CD4-positive, alpha-beta T cell (primary cell): ENCODE results near the gene GGTA1. TPM values are rescaled to one million over a fixed set of nuclear protein-coding genes. Genes with fewer than 3 reads are reported as not detected.

Source experiments
- ATAC-seq: fragments of 200-7000 bp; cut with Tn5 transposase; one replicate; pipeline ENCODE4 v1.10.0; 2022; ENCODE audit warnings: mild to moderate bottlenecking; ENCODE audit not compliant: poor library complexity
- CTCF ChIA-PET: fragments of 350-600 bp; sonication (Branson Sonifier 250); formaldehyde crosslinking; loops from one replicate; lab custom pipeline; 2021; ENCODE audit warnings: antibody characterized with exemption, inconsistent platforms; lab: Charles Lee
- POLR2A ChIA-PET: fragments of 350-600 bp; sonication (Branson Sonifier 250); formaldehyde crosslinking; loops from one replicate; lab custom pipeline; 2021; ENCODE audit warnings: antibody characterized with exemption, inconsistent platforms; lab: Charles Lee
- DNase-seq, 14 experiments: peaks; one replicate each; pipeline ENCODE4 v3.0.0-alpha.2; 2013 to 2020; ENCODE audit warnings: mixed read lengths in 2 of 14
- H3K27ac ChIP-seq, 2 donors: one replicate each; pipeline versions ENCODE4 v1.5.1 to v1.7.0; 2013; ENCODE audit warnings: low read length in 2 of 2, low read depth in 1 of 2, mild to moderate bottlenecking in 1 of 2
- H3K27me3 ChIP-seq, 2 experiments: 1 replicate in 1 of 2; 2 replicates in 1 of 2; pipeline versions ENCODE4 v1.6.1 to v1.7.0; 2013; ENCODE audit warnings: low read length in 2 of 2, control low read depth in 1 of 2, mild to moderate bottlenecking in 1 of 2, moderate library complexity in 1 of 2; ENCODE audit not compliant: insufficient read depth in 2 of 2, control insufficient read depth in 1 of 2
- H3K36me3 ChIP-seq: one replicate; pipeline ENCODE4 v1.6.1; 2013; ENCODE audit warnings: low read length, control low read depth; ENCODE audit not compliant: insufficient read depth
- H3K4me1 ChIP-seq: one replicate; pipeline ENCODE4 v1.6.1; 2013; ENCODE audit warnings: low read length, control low read depth; ENCODE audit not compliant: insufficient read depth
- H3K4me3 ChIP-seq: one replicate; pipeline ENCODE4 v1.5.1; 2013; ENCODE audit warnings: mild to moderate bottlenecking, low read length, moderate library complexity
- H3K9me3 ChIP-seq, 2 experiments: 1 replicate in 1 of 2; 2 replicates in 1 of 2; pipeline versions ENCODE4 v1.6.1 to v1.7.0; 2013; ENCODE audit warnings: low read length in 2 of 2, mild to moderate bottlenecking in 2 of 2, control low read depth in 1 of 2, moderate library complexity in 1 of 2; ENCODE audit not compliant: control insufficient read depth in 1 of 2, insufficient read depth in 1 of 2
- H3K27ac Mint-ChIP-seq: one replicate; pipeline ENCODE4 v1.8.0; 2020; ENCODE audit warnings: mixed read lengths
- H3K27me3 Mint-ChIP-seq: one replicate; pipeline ENCODE4 v1.8.0; 2021; ENCODE audit warnings: mixed read lengths
- H3K36me3 Mint-ChIP-seq: one replicate; pipeline ENCODE4 v1.8.0; 2021; ENCODE audit warnings: low read depth, mixed read lengths
- H3K4me1 Mint-ChIP-seq: one replicate; pipeline ENCODE4 v1.8.0; 2021; ENCODE audit warnings: low read depth, mixed read lengths
- H3K4me3 Mint-ChIP-seq: one replicate; pipeline ENCODE4 v1.8.0; 2020; ENCODE audit warnings: mild to moderate bottlenecking, mixed read lengths
- H3K9me3 Mint-ChIP-seq: one replicate; pipeline ENCODE4 v1.8.0; 2020; ENCODE audit warnings: mixed read lengths
- CTCF ChIP-seq: fragments of 200-600 bp; IDR thresholded peaks from one replicate; pipeline ENCODE4 v1.8.0; 2022; ENCODE audit warnings: antibody characterized with exemption, mild to moderate bottlenecking
- intact Hi-C, 2 experiments: fragments of 100-400 bp; cut with DNase I in 1 of 2; cut with micrococcal nuclease in 1 of 2; formaldehyde crosslinking; loops; one replicate each; pipeline versions ENCODE4 v1.15.1 to v1.9.0; 2023 to 2025; cut with DNase I, micrococcal nuclease
- total RNA-seq, 174 experiments: library from RNA in 2 of 174; stranded (reverse) in 2 of 174; gene quantifications; one replicate each; pipeline ENCODE4 v1.2.3 and lab custom pipeline; 2021 to 2026

Gene GGTA1
- total RNA-seq, 2 experiments from 2014 or later: not detected

GRCh38 chr9:121498487-121499176 is 1.0 kb downstream of the GGTA1 start:
- Mint-ChIP-seq H3K4me1 (peaks cover 20% of the 10 kb centered on the region), H3K9me3 (peaks cover 4% of the 10 kb centered on the region), H3K27me3 (peaks cover 69% of the 10 kb centered on the region), H3K36me3 (no peaks in the 10 kb centered on the region), H3K4me3 (peak overlapping the region; percentile 74), H3K27ac (no peak overlapping the region)
- no peak overlapping the region for H3K27ac ChIP-seq
- H3K9me3 ChIP-seq: peaks cover 0 to 19% of the 10 kb centered on the region in 2 experiments
- peak overlapping the region; percentile 24 for H3K4me3 ChIP-seq
- no peak for TF ChIP-seq CTCF
- ChIA-PET POLR2A (no interaction called here), CTCF (no interaction called here)
- peaks cover 24% of the 10 kb centered on the region for H3K4me1 ChIP-seq
- H3K36me3 ChIP-seq: no peaks in the 10 kb centered on the region
- no peak for ATAC-seq
- peak in 3 of 14 experiments; percentile 3 to 27 (median 21) for DNase-seq
- H3K27me3 ChIP-seq: peaks cover 35 to 53% of the 10 kb centered on the region in 2 experiments
- intact Hi-C loops: no loop called here

GRCh38 chr9:121498150-121498486 is 1.5 kb downstream of the GGTA1 start:
- H3K4me1 ChIP-seq: peaks cover 24% of the 10 kb centered on the region
- intact Hi-C loops: no loop called here
- Mint-ChIP-seq H3K4me1 (peaks cover 20% of the 10 kb centered on the region), H3K27me3 (peaks cover 63% of the 10 kb centered on the region), H3K27ac (no peak overlapping the region), H3K36me3 (no peaks in the 10 kb centered on the region), H3K9me3 (peaks cover 4% of the 10 kb centered on the region), H3K4me3 (peak overlapping the region; percentile 74)
- peak; percentile 26 for TF ChIP-seq CTCF
- ATAC-seq (peak; percentile 41), DNase-seq (peak in 6 of 14 experiments; percentile 2 to 61 (median 32))
- no peak overlapping the region for H3K27ac ChIP-seq
- peak overlapping the region; percentile 24 for H3K4me3 ChIP-seq
- ChIA-PET POLR2A (no interaction called here), CTCF (no interaction called here)
- H3K27me3 ChIP-seq: peaks cover 35 to 48% of the 10 kb centered on the region in 2 experiments
- peaks cover 0 to 19% of the 10 kb centered on the region in 2 experiments for H3K9me3 ChIP-seq
- no peaks in the 10 kb centered on the region for H3K36me3 ChIP-seq

DNA sequence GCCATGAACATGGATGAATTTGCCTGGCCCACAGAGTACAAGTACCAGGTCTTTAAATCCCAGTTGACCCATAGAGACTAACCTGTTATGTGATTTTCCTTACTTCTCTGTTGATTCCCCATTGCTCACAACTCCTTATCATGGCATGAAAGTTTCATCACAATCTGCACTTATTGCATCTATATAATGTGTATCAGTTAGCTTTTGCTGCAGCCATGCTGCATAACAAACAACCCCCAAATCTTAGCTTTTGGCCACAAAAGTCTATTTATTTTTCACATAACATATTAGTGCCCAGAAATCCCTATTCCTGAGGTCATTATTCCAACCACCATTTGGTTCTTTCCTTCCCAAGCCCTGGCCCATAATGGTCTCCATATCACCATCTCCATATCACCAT is 3.7 kb downstream of the GGTA1 start:
- Histone ChIP-seq H3K36me3 (no peaks in the 10 kb centered on the region), H3K27ac (no peak overlapping the region), H3K4me3 (no peak overlapping the region), H3K4me1 (peaks cover 24% of the 10 kb centered on the region), H3K9me3 (peaks cover 0 to 19% of the 10 kb centered on the region in 2 experiments), H3K27me3 (peaks cover 35 to 44% of the 10 kb centered on the region in 2 experiments)
- Mint-ChIP-seq H3K36me3 (no peaks in the 10 kb centered on the region), H3K27ac (no peak overlapping the region), H3K4me3 (no peak overlapping the region), H3K9me3 (peaks cover 4% of the 10 kb centered on the region), H3K4me1 (peaks cover 20% of the 10 kb centered on the region), H3K27me3 (peaks cover 49% of the 10 kb centered on the region)
- CTCF ChIA-PET: no interaction called here
- DNase-seq: no peak
- POLR2A ChIA-PET: no interaction called here
- ATAC-seq: no peak
- TF ChIP-seq CTCF: no peak
- intact Hi-C loops: no loop called here
